ENCODE data around the gene RAB21.

Gene RAB21

DNA sequence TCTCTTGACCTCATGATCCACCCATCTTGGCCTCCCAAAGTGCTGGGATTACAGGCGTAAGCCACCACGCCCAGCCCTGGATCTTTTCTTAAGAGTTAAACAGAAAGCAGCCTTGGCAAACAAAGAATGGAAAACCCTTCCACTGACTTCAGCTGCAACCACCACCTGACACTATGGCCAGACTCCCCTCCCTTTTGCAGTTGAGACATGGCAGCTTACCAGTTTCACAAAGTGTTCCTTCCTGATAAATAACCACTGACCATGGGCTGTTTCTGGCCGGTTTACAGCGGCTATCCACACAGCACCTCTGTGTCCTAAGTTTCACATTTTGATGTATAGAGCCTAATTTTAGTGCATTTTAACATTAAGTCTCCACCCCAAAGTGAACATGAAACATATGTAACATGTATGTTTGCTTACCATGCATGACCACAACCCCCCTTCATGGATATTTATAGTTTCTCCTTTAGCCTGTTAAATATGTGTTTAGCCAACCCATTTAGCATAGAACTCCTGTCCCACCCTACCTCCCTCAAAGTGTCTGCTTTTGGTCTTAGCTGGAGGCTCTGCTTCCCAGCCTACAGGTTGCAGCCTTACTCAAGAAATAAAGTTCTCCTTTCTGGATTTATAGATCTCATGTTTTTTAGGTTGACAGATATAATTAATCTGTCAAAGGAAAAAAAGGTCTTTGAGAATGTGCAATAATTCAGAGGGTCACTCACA, 32.7 kb upstream of the RAB21 start:
- CTCF ChIA-PET: interaction anchor here (0.6 to 0.8 kb wide), 2 partner anchors 85 to 567 kb away, joined by 3 to 4 read pairs; no protein-coding TSS in a partner anchor

DNA sequence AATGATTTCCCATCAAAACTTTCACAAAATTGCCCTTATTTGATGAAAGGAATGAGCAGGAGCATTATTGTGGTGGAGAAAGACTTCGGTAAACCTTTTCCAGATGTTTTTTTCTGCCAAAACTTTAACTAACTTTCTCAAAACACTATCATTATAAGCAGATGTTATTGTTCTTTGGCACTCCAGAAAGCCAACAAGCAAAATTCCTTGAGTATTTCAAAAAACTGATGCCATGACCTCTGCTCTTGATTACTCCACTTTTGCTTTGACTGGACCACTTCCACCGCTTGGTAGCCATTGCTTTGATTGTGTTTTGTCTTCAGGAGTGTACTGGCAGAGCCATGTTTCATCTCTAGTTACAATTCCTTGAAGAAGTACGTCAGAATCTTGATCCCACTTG, 29.7 kb upstream of the RAB21 start:
- TF ChIP-seq CTBP1 (IDR thresholded peaks at IDR 0.05; ENCODE audit: borderline replicate concordance) (no peak), SP1 (IDR thresholded peaks at IDR 0.05) (no peak), ZNF384 (IDR thresholded peaks at IDR 0.05) (no peak), TARDBP (IDR thresholded peaks at IDR 0.05) (no peak), LEF1 (IDR thresholded peaks at IDR 0.05; ENCODE audit: borderline replicate concordance) (no peak), BHLHE40 (IDR thresholded peaks at IDR 0.05; ENCODE audit: borderline replicate concordance) (no peak), L3MBTL2 (conservative IDR thresholded peaks at IDR 0.05) (no peak), HDGF (IDR thresholded peaks at IDR 0.05; ENCODE audit: borderline replicate concordance) (no peak)
- POLR2A ChIA-PET: no interaction called here
- DNase-seq (ENCODE audit: extremely low spot score): no peak
- CTCF ChIA-PET: no interaction called here

More for the DNA sequence above, 32.7 kb upstream of the RAB21 start:
- TF ChIP-seq, protein P1, sequence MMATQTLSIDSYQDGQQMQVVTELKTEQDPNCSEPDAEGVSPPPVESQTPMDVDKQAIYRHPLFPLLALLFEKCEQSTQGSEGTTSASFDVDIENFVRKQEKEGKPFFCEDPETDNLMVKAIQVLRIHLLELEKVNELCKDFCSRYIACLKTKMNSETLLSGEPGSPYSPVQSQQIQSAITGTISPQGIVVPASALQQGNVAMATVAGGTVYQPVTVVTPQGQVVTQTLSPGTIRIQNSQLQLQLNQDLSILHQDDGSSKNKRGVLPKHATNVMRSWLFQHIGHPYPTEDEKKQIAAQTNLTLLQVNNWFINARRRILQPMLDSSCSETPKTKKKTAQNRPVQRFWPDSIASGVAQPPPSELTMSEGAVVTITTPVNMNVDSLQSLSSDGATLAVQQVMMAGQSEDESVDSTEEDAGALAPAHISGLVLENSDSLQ (IDR thresholded peaks at IDR 0.05): no peak
- TF ChIP-seq CTBP1 (IDR thresholded peaks at IDR 0.05; ENCODE audit: borderline replicate concordance) (no peak), NFRKB (IDR thresholded peaks at IDR 0.05) (no peak), L3MBTL2 (conservative IDR thresholded peaks at IDR 0.05) (no peak), BHLHE40 (IDR thresholded peaks at IDR 0.05; ENCODE audit: borderline replicate concordance) (no peak), TARDBP (IDR thresholded peaks at IDR 0.05) (no peak), LEF1 (IDR thresholded peaks at IDR 0.05; ENCODE audit: borderline replicate concordance) (no peak)
- no peak for DNase-seq (ENCODE audit: extremely low spot score)
- POLR2A ChIA-PET: no interaction called here

GRCh38 chr12:71726548-71726947, 28.1 kb upstream of the RAB21 start:
- ChIA-PET POLR2A (no interaction called here), CTCF (no interaction called here)
- no peak for TF ChIP-seq TARDBP (IDR thresholded peaks at IDR 0.05)
- no peak for TF ChIP-seq ELF4 (IDR thresholded peaks at IDR 0.05)
- TF ChIP-seq BHLHE40 (IDR thresholded peaks at IDR 0.05; ENCODE audit: borderline replicate concordance): no peak
- TF ChIP-seq CTBP1 (IDR thresholded peaks at IDR 0.05; ENCODE audit: borderline replicate concordance): no peak
- TF ChIP-seq, protein P1 (IDR thresholded peaks at IDR 0.05): no peak
- TF ChIP-seq FOXA1 (IDR thresholded peaks at IDR 0.05): no peak
- TF ChIP-seq SP1 (IDR thresholded peaks at IDR 0.05): no peak
- TF ChIP-seq FOXM1 (IDR thresholded peaks at IDR 0.05; ENCODE audit: borderline replicate concordance): no peak
- TF ChIP-seq HDGF (IDR thresholded peaks at IDR 0.05; ENCODE audit: borderline replicate concordance): no peak
- no peak for TF ChIP-seq NFRKB (IDR thresholded peaks at IDR 0.05)
- no peak for TF ChIP-seq LEF1 (IDR thresholded peaks at IDR 0.05; ENCODE audit: borderline replicate concordance)
- TF ChIP-seq SUZ12 (IDR thresholded peaks at IDR 0.05): no peak
- TF ChIP-seq ZNF384 (IDR thresholded peaks at IDR 0.05): no peak
- no peak for TF ChIP-seq ARNT (IDR thresholded peaks at IDR 0.05)
- no peak for TF ChIP-seq FOXK2 (IDR thresholded peaks at IDR 0.05)
- TF ChIP-seq L3MBTL2 (conservative IDR thresholded peaks at IDR 0.05): no peak
- no peak for DNase-seq (ENCODE audit: extremely low spot score)

DNA sequence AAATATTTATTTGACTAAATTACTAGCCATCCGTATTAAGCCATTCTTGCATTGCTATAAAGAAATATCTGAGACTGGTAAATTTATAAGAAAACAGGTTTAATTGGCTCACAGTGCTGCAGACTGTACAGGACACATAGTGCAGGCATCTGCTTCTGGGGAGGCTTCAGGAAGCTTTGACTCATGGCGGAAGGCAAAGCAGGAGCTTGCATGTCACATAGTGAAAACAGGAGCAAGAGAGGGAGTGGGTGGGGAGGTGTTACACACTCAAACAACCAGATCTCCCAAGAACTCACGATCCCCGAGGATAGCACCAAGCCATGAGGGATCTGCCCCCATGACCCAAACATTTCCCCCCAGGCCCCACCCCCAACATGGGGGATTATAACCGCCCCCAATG, 26.7 kb upstream of the RAB21 start:
- TF ChIP-seq ARNT (IDR thresholded peaks at IDR 0.05) (no peak), SUZ12 (IDR thresholded peaks at IDR 0.05) (no peak), CTBP1 (IDR thresholded peaks at IDR 0.05; ENCODE audit: borderline replicate concordance) (no peak), TARDBP (IDR thresholded peaks at IDR 0.05) (no peak), L3MBTL2 (conservative IDR thresholded peaks at IDR 0.05) (no peak), BHLHE40 (IDR thresholded peaks at IDR 0.05; ENCODE audit: borderline replicate concordance) (no peak), SP1 (IDR thresholded peaks at IDR 0.05) (no peak), FOXM1 (IDR thresholded peaks at IDR 0.05; ENCODE audit: borderline replicate concordance) (no peak), HDGF (IDR thresholded peaks at IDR 0.05; ENCODE audit: borderline replicate concordance) (no peak), ZNF384 (IDR thresholded peaks at IDR 0.05) (no peak), ELF4 (IDR thresholded peaks at IDR 0.05) (no peak), LEF1 (IDR thresholded peaks at IDR 0.05; ENCODE audit: borderline replicate concordance) (no peak)
- TF ChIP-seq, protein P1 (IDR thresholded peaks at IDR 0.05): no peak
- POLR2A ChIA-PET: no interaction called here
- CTCF ChIA-PET: no interaction called here
- no peak for DNase-seq (ENCODE audit: extremely low spot score)

DNA sequence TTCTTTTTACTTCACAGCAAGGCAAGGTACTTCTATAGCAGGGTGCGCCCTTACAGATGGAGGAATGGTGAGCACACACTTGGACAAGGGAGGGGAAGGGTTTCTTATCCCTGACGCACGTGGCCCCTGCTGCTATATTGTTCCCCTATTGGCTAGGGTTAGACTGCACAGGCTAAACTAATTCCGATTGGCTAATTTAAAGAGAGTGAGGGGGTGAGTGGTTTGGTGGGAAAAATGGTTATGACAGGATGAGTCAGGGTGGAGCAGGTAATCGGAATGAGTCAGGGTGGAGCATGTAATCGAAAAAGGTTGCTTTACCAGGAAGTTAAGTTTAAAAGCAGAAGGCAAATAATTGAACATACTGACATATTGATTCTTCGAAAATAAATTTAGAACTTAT, 23.7 kb upstream of the RAB21 start:
- TF ChIP-seq ELF4 (IDR thresholded peaks at IDR 0.05): no peak
- TF ChIP-seq SUZ12 (IDR thresholded peaks at IDR 0.05): no peak
- TF ChIP-seq ZNF384 (IDR thresholded peaks at IDR 0.05): no peak
- no peak for DNase-seq (ENCODE audit: extremely low spot score)
- POLR2A ChIA-PET: no interaction called here
- CTCF ChIA-PET: no interaction called here

DNA sequence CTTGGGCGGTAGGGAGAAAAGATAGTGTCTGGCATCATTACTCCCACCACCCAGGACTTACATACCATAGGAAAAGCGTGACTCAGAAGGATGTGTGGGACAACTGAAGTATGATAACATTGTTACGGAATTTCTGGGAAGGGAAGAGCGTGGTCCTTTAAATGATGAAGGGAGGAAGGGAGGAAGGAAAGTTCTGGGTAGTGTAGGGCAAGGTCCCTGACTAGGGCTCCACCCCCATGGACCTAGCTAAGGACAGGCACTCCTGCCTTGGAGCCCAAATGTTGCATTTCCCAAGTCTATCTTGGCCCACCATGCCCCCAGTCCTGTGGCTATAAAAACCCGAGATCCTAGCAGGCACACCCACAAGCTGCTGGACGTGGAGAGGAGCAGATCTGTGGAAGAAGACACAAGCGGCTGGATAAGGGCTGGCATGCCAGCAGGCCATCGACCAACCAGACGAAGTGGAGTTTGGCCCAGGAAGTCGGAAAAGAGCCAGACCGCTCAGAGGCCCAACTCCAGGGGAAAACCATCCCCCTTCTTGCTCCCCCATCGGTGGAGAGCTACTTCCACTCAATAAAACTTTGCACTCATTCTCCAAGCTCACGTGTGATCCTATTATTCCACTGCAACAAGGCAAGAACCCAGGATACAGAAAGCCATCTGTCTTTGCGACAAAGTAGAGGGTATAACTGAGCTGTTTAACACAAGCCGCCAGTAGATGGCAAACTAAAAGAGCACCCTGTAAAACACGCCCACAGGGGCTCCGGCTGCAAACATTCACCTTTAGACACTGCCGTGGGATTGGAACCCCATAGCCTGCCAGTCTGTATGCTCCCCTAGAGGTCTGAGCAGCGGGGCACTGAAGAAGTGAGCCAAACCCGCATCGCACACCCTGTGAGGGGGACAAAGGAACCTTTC, 23.0 kb upstream of the RAB21 start:
- TF ChIP-seq TARDBP (IDR thresholded peaks at IDR 0.05): no peak
- TF ChIP-seq HDGF (IDR thresholded peaks at IDR 0.05; ENCODE audit: borderline replicate concordance): no peak
- TF ChIP-seq, protein P1 (IDR thresholded peaks at IDR 0.05): no peak
- TF ChIP-seq NFRKB (IDR thresholded peaks at IDR 0.05): no peak
- TF ChIP-seq LEF1 (IDR thresholded peaks at IDR 0.05; ENCODE audit: borderline replicate concordance): no peak
- TF ChIP-seq FOXK2 (IDR thresholded peaks at IDR 0.05): no peak
- TF ChIP-seq ELF4 (IDR thresholded peaks at IDR 0.05): no peak
- no peak for TF ChIP-seq CTBP1 (IDR thresholded peaks at IDR 0.05; ENCODE audit: borderline replicate concordance)
- no peak for TF ChIP-seq L3MBTL2 (conservative IDR thresholded peaks at IDR 0.05)
- POLR2A ChIA-PET: no interaction called here
- CTCF ChIA-PET: interaction anchor here (0.6 kb wide), 1 partner anchor 14 kb away, joined by 8 read pairs; no protein-coding TSS in a partner anchor
- DNase-seq (ENCODE audit: extremely low spot score): no peak
